Left ventricle myocardium inferior (tissue), 1 donor: Measurements from ENCODE around the gene TIGD1. TPM values are rescaled to one million over a fixed set of nuclear protein-coding genes. Genes with fewer than 3 reads are reported as not detected.

ENCODE experiments used
- DNase-seq: peaks from one replicate; pipeline ENCODE4 v3.0.0-alpha.2; 2020
- H3K27ac ChIP-seq: fragments of 200-600 bp; replicated peaks from 2 replicates; pipeline ENCODE4 v1.8.0; 2021
- H3K27me3 ChIP-seq: fragments of 200-600 bp; 2 replicates; pipeline ENCODE4 v1.8.0; 2021; ENCODE audit warnings: low read depth
- H3K36me3 ChIP-seq: fragments of 200-600 bp; 2 replicates; pipeline ENCODE4 v1.8.0; 2021
- H3K4me1 ChIP-seq: fragments of 200-600 bp; 2 replicates; pipeline ENCODE4 v1.8.0; 2021
- H3K4me3 ChIP-seq: fragments of 200-600 bp; 2 replicates; pipeline ENCODE4 v1.8.0; 2021; ENCODE audit warnings: mild to moderate bottlenecking, moderate library complexity
- H3K9me3 ChIP-seq: fragments of 200-600 bp; replicated peaks from 2 replicates; pipeline ENCODE4 v1.8.0; 2021
- CTCF ChIP-seq: fragments of 200-600 bp; IDR thresholded peaks from 2 replicates; pipeline ENCODE4 v1.8.0; 2021; ENCODE audit warnings: antibody characterized with exemption, mild to moderate bottlenecking, borderline replicate concordance
- intact Hi-C: fragments of 100-400 bp; cut with micrococcal nuclease; formaldehyde crosslinking; loops from one replicate; pipeline ENCODE4 v1.11.0; 2022
- long read RNA-seq: library from polyadenylated mRNA; unstranded; transcript quantifications from one replicate; pipeline ENCODE4 v2.0.0, GENCODE V29; 2021
- total RNA-seq: library from RNA; stranded (reverse); fragmentation: NEBNext Ultra II Directional; extraction: Animal tissue kit (Norgen Biotek cat#: 25700); gene quantifications from one replicate; pipeline ENCODE4 v1.2.1, GENCODE V29; 2021
- donor health status: DM: no; HTN: yes; CAD: no; lungs with severe emphysema.

The TIGD1 gene
- 2.4 TPM for total RNA-seq
- long read RNA-seq: 0 reads

- H3K27ac ChIP-seq: peak within 1 kb of the TSS; percentile 95
- DNase-seq: peak; percentile 94
- no peaks in the 10 kb centered on the region for H3K27me3 ChIP-seq
- peaks cover 63% of the 10 kb centered on the region for H3K4me1 ChIP-seq
- H3K4me3 ChIP-seq: peak within 1 kb of the TSS; percentile 81
- peak; percentile 45 for TF ChIP-seq CTCF
- peaks cover 17% of the 10 kb centered on the region for H3K36me3 ChIP-seq
- peaks cover 15% of the 10 kb centered on the region for H3K9me3 ChIP-seq
- intact Hi-C loops: no loop called here
These were observed at the start of gene TIGD1, which contains the start of gene EIF4E2 for GRCh38 chr2:232550354-232551249. TSS of gene TIGD1 (minus strand) at chr2:232550557. CDS start at chr2:232549882, 675 bp downstream. TSS of gene EIF4E2 (plus strand) at chr2:232550689. CDS start at chr2:232550725, 36 bp downstream.

- Histone ChIP-seq H3K27me3 (no peaks in the 10 kb centered on the region), H3K27ac (no peak overlapping the region), H3K4me3 (no peak overlapping the region), H3K4me1 (peaks cover 3% of the 10 kb centered on the region), H3K9me3 (peaks cover 8% of the 10 kb centered on the region), H3K36me3 (no peaks in the 10 kb centered on the region)
- TF ChIP-seq CTCF: no peak
- no peak for DNase-seq
- intact Hi-C loops: no loop called here
These were observed 47.9 kb upstream of the TIGD1 start for GRCh38 chr2:232598293-232598692.

GRCh38 chr2:232597362-232598079 lies 47.2 kb upstream of the TIGD1 start:
- intact Hi-C loops: no loop called here
- Histone ChIP-seq H3K27me3 (no peaks in the 10 kb centered on the region), H3K27ac (no peak overlapping the region), H3K9me3 (peaks cover 8% of the 10 kb centered on the region), H3K36me3 (no peaks in the 10 kb centered on the region), H3K4me3 (no peak overlapping the region), H3K4me1 (peaks cover 10% of the 10 kb centered on the region)
- TF ChIP-seq CTCF: no peak
- no peak for DNase-seq

GRCh38 chr2:232593982-232594381 lies 43.6 kb upstream of the TIGD1 start:
- peaks cover 17% of the 10 kb centered on the region for H3K4me1 ChIP-seq
- H3K4me3 ChIP-seq: no peak overlapping the region
- H3K27ac ChIP-seq: no peak overlapping the region
- no peak for DNase-seq
- peaks cover 8% of the 10 kb centered on the region for H3K9me3 ChIP-seq
- no peaks in the 10 kb centered on the region for H3K36me3 ChIP-seq
- no peak for TF ChIP-seq CTCF
- intact Hi-C loops: no loop called here
- no peaks in the 10 kb centered on the region for H3K27me3 ChIP-seq

GRCh38 chr2:232592772-232593395 lies 42.5 kb upstream of the TIGD1 start:
- Histone ChIP-seq H3K27ac (peak overlapping the region; percentile 63), H3K27me3 (no peaks in the 10 kb centered on the region), H3K4me1 (peaks cover 24% of the 10 kb centered on the region), H3K36me3 (no peaks in the 10 kb centered on the region), H3K4me3 (no peak overlapping the region), H3K9me3 (peaks cover 8% of the 10 kb centered on the region)
- DNase-seq: no peak
- intact Hi-C loops: no loop called here
- TF ChIP-seq CTCF: no peak
